Neutrophil (primary cell): ENCODE measurements around the gene PM20D2.

ENCODE experiments used
- H3K27ac ChIP-seq: fragments of 200-600 bp; sonication (generic); 2 replicates; pipeline ENCODE4 v1.5.1; 2016; ENCODE audit warnings: mild to moderate bottlenecking, moderate library complexity
- H3K27me3 ChIP-seq: fragments of 200-600 bp; sonication (generic); 2 replicates; pipeline ENCODE4 v1.6.0; 2016; ENCODE audit warnings: mild to moderate bottlenecking
- H3K36me3 ChIP-seq: fragments of 200-600 bp; sonication (generic); 2 replicates; pipeline ENCODE4 v1.5.1; 2017
- H3K4me1 ChIP-seq, 2 experiments: fragments of 200-600 bp in 1 of 2; sonication (generic) in 1 of 2; 1 replicate in 1 of 2; 2 replicates in 1 of 2; pipeline versions ENCODE4 v1.5.1 to v1.6.1; 2013 to 2016; ENCODE audit warnings: low read depth in 1 of 2, low read length in 1 of 2, mild to moderate bottlenecking in 1 of 2, moderate library complexity in 1 of 2; ENCODE audit not compliant: control insufficient read depth in 1 of 2, insufficient read depth in 1 of 2
- H3K4me3 ChIP-seq, 2 experiments: fragments of 200-600 bp in 1 of 2; sonication (generic) in 1 of 2; 1 replicate in 1 of 2; 2 replicates in 1 of 2; pipeline ENCODE4 v1.5.1; 2013 to 2016; ENCODE audit warnings: low read depth in 1 of 2, low read length in 1 of 2, mild to moderate bottlenecking in 1 of 2, moderate library complexity in 1 of 2
- H3K9me3 ChIP-seq: fragments of 200-600 bp; sonication (generic); 2 replicates; pipeline ENCODE4 v1.5.1; 2016
- CTCF ChIP-seq: fragments of 200-600 bp; sonication (generic); IDR thresholded peaks from 2 replicates; pipeline ENCODE4 v1.5.1; 2016; ENCODE audit warnings: antibody characterized with exemption

Gene PM20D2

GRCh38 chr6:89198235-89198634 lies 52.4 kb downstream of the PM20D2 start:
- Histone ChIP-seq H3K4me1 (no peaks in the 10 kb centered on the region), H3K4me3 (no peak overlapping the region), H3K9me3 (no peaks in the 10 kb centered on the region), H3K27me3 (no peaks in the 10 kb centered on the region), H3K36me3 (no peaks in the 10 kb centered on the region), H3K27ac (no peak overlapping the region)
- no peak for TF ChIP-seq CTCF

GRCh38 chr6:89199579-89199978 lies 53.7 kb downstream of the PM20D2 start:
- Histone ChIP-seq H3K36me3 (no peaks in the 10 kb centered on the region), H3K4me1 (no peaks in the 10 kb centered on the region), H3K9me3 (no peaks in the 10 kb centered on the region), H3K27ac (no peak overlapping the region), H3K4me3 (no peak overlapping the region), H3K27me3 (no peaks in the 10 kb centered on the region)
- no peak for TF ChIP-seq CTCF

- H3K4me1 ChIP-seq = no peaks in the 10 kb centered on the region
- no peaks in the 10 kb centered on the region for H3K36me3 ChIP-seq
- no peak for TF ChIP-seq CTCF
- no peaks in the 10 kb centered on the region for H3K9me3 ChIP-seq
- H3K4me3 ChIP-seq = no peak overlapping the region
- H3K27ac ChIP-seq = no peak overlapping the region
- no peaks in the 10 kb centered on the region for H3K27me3 ChIP-seq
Observed at GRCh38 chr6:89200706-89201215, 54.9 kb downstream of the PM20D2 start.

- H3K27ac ChIP-seq = no peak overlapping the region
- H3K9me3 ChIP-seq = no peaks in the 10 kb centered on the region
- no peaks in the 10 kb centered on the region for H3K36me3 ChIP-seq
- H3K27me3 ChIP-seq = no peaks in the 10 kb centered on the region
- H3K4me1 ChIP-seq = peaks cover 0 to 5% of the 10 kb centered on the region in 2 experiments
- TF ChIP-seq CTCF = no peak
- no peak overlapping the region for H3K4me3 ChIP-seq
Observed at GRCh38 chr6:89204096-89204495, 58.2 kb downstream of the PM20D2 start.

GRCh38 chr6:89205819-89206218 lies 60.0 kb downstream of the PM20D2 start:
- H3K27ac ChIP-seq = no peak overlapping the region
- TF ChIP-seq CTCF = no peak
- no peaks in the 10 kb centered on the region for H3K9me3 ChIP-seq
- no peak overlapping the region for H3K4me3 ChIP-seq
- H3K36me3 ChIP-seq = no peaks in the 10 kb centered on the region
- H3K27me3 ChIP-seq = no peaks in the 10 kb centered on the region
- peaks cover 0 to 5% of the 10 kb centered on the region in 2 experiments for H3K4me1 ChIP-seq

GRCh38 chr6:89208551-89208950 lies 62.7 kb downstream of the PM20D2 start:
- TF ChIP-seq CTCF = no peak
- H3K9me3 ChIP-seq = no peaks in the 10 kb centered on the region

More at GRCh38 chr6:89208551-89208950, 62.7 kb downstream of the PM20D2 start:
- Histone ChIP-seq H3K36me3 (no peaks in the 10 kb centered on the region), H3K27ac (no peak overlapping the region), H3K4me1 (peaks cover 0 to 5% of the 10 kb centered on the region in 2 experiments), H3K27me3 (no peaks in the 10 kb centered on the region), H3K4me3 (no peak overlapping the region)
